T-helper 2 cell treated with Interferon-gamma antibody and Interleukin-4, amounts not matched to agents 5 μg/mL and 100 μg/mL, for 36 hours (primary cell): ENCODE data around the gene RBP3.
A peak's percentile ranks its signal among the peaks of the same experiment; 100 is the strongest.
"Not testable (repeated sequence)": the region's sequence is repeated elsewhere in the genome, so short reads cannot be mapped to it uniquely, and the experiment has no call there.

Source experiments
- DNase-seq: peaks from one replicate; pipeline ENCODE4 v3.0.0; 2021; ENCODE audit warnings: low spot score
- H3K27ac Mint-ChIP-seq: one replicate; pipeline ENCODE4 v1.8.0; 2021; ENCODE audit warnings: mild to moderate bottlenecking, mixed read lengths
- H3K27me3 Mint-ChIP-seq: one replicate; pipeline ENCODE4 v1.8.0; 2021; ENCODE audit warnings: low read depth, mixed read lengths
- H3K36me3 Mint-ChIP-seq: one replicate; pipeline ENCODE4 v1.8.0; 2021; ENCODE audit warnings: low read depth, mixed read lengths
- H3K4me1 Mint-ChIP-seq: one replicate; pipeline ENCODE4 v1.8.0; 2021; ENCODE audit warnings: low read depth, mixed read lengths
- H3K4me3 Mint-ChIP-seq: one replicate; pipeline ENCODE4 v1.8.0; 2022; ENCODE audit warnings: mild to moderate bottlenecking, moderate library complexity, mixed read lengths
- H3K9me3 Mint-ChIP-seq: one replicate; pipeline ENCODE4 v1.8.0; 2021; ENCODE audit warnings: mixed read lengths

RBP3 gene

DNA sequence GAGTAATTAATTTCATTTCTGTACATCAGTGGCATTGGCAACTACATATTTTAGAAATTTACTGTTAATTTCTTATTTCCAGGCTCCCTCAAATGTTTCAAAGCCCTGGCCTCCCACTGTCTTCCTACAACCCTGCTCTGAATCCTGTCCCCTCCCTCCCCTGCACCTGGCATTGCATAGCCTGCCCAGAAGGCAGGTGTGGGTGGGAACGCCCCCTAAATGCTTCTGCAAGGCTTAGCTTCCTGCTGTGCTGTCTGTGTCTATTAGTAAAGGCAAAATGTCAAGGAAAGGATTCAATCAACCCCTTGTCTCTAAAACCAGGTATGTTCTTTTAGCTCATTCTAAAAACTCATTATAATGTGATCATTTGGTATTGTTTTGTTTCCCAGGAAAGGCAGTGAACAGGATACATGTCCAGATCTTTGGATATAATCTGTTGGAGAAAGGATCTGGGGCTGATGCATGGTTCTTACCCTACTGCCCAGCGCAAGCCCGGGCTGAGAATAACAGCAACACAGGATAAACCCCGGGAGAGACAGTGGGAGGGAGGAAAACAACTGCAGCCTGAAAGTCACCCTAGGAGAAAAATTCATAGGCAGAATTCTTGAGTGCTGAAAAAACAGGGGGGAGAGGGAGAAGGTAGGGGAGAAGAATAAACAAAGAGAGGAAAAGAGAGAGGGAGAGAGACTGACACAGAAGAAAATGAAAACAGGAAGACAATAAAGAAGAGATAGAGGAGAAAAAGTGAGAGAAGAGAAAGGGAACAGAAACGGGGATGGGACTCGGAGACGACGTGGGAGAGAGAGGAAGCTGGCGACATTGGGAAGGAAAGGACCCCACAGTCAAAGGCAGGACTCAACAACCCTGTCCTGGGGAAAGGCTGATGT, 35.3 kb downstream of the RBP3 start:
- peaks cover 25% of the 10 kb centered on the region for H3K4me1 Mint-ChIP-seq
- H3K36me3 Mint-ChIP-seq = peaks cover 8% of the 10 kb centered on the region
- peaks cover 47% of the 10 kb centered on the region for H3K27me3 Mint-ChIP-seq
- H3K9me3 Mint-ChIP-seq = peaks cover 12% of the 10 kb centered on the region
- peak overlapping the region; percentile 86 for H3K4me3 Mint-ChIP-seq
- no peak for DNase-seq
- peak overlapping the region; percentile 42 for H3K27ac Mint-ChIP-seq

GRCh38 chr10:47384148-47384921, 36.2 kb downstream of the RBP3 start, which contains the start of gene ZNF488:
Gene ZNF488, minus strand, starts transcription at chr10:47384293. Its CDS starts 15,464 bp downstream, at chr10:47368829.
- DNase-seq = peak; percentile 82
- peaks cover 25% of the 10 kb centered on the region for H3K4me1 Mint-ChIP-seq
- peaks cover 8% of the 10 kb centered on the region for H3K36me3 Mint-ChIP-seq
- H3K9me3 Mint-ChIP-seq = peaks cover 14% of the 10 kb centered on the region
- H3K27me3 Mint-ChIP-seq = peaks cover 45% of the 10 kb centered on the region
- H3K27ac Mint-ChIP-seq = peak within 1 kb of the TSS; percentile 42
- H3K4me3 Mint-ChIP-seq = peak within 1 kb of the TSS; percentile 87

- H3K36me3 Mint-ChIP-seq, DNase-seq, H3K4me3 Mint-ChIP-seq, H3K27ac Mint-ChIP-seq: not testable (repeated sequence)
- Mint-ChIP-seq H3K4me1 (peaks cover 15% of the 10 kb centered on the region), H3K27me3 (peaks cover 40% of the 10 kb centered on the region), H3K9me3 (peaks cover 18% of the 10 kb centered on the region)
Observed at GRCh38 chr10:47386104-47386503, 37.9 kb downstream of the RBP3 start.

DNA sequence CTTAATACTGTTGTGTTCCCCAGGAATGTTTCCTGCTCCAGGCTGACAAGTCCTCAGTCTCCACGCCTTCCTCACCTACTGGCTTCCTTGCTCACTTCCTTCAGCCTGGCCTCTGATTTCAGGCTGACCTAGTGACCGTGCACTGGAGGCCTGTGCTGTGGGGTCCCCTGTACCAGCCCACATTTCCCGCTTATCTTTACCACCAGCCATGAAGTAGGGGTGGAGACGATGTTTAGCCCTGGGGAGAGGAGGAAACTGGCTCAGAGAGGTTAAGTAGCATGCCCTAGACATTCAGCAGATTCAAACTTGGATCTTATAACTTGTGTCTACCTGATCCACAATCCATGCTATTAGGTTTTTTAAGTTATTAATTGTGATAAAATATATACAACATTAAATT, 40.7 kb downstream of the RBP3 start:
- peaks cover 8% of the 10 kb centered on the region for H3K36me3 Mint-ChIP-seq
- H3K9me3 Mint-ChIP-seq = peaks cover 18% of the 10 kb centered on the region
- H3K27me3 Mint-ChIP-seq = peaks cover 43% of the 10 kb centered on the region
- no peak overlapping the region for H3K27ac Mint-ChIP-seq
- peaks cover 7% of the 10 kb centered on the region for H3K4me1 Mint-ChIP-seq
- H3K4me3 Mint-ChIP-seq = no peak overlapping the region
- no peak for DNase-seq

DNA sequence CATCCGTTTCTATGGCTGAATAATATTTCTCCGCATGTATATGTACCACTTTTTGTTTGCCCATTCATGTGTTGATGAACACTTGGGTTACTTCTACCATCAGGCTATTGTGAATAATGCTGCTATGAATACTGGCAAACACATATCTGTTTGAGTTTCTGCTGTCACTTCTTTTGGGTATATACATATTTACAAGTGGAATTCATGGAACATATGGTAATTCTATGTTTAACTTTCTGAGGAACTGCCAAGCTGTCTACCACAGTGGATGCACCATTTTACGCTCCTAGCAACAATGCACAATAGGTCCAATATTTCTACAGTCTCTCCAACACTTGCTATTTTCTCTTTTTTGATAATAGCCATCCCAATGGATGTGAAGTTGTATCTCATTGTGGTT, 41.5 kb downstream of the RBP3 start:
- Mint-ChIP-seq H3K27ac (no peak overlapping the region), H3K36me3 (peaks cover 8% of the 10 kb centered on the region), H3K27me3 (peaks cover 48% of the 10 kb centered on the region), H3K4me1 (peaks cover 6% of the 10 kb centered on the region), H3K9me3 (peaks cover 18% of the 10 kb centered on the region), H3K4me3 (no peak overlapping the region)
- no peak for DNase-seq

DNA sequence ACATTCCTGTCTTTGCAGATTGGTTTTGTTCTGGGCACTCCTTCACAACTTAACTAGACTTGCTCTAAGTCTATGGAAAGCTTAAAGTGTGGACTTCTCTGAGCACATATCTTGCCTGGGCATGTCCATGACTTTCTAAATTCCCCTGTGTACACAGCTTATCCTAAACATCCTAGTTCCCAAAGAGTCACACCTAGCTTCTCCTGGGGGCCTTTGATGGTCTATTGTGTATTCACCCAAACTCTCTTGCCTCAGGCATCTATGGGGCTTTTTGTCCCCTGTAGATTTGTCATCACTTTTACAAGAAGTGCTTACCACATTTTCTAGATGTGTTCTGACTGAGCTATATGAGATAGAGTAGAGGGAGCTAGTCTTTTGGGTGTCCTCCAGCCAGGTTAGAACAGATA, 48.2 kb downstream of the RBP3 start:
- Mint-ChIP-seq H3K27ac (no peak overlapping the region), H3K4me1 (peaks cover 5% of the 10 kb centered on the region), H3K27me3 (peaks cover 48% of the 10 kb centered on the region), H3K9me3 (no peaks in the 10 kb centered on the region), H3K4me3 (no peak overlapping the region), H3K36me3 (peaks cover 2% of the 10 kb centered on the region)
- DNase-seq = no peak

GRCh38 chr10:47397256-47397655, 49.1 kb downstream of the RBP3 start:
- Mint-ChIP-seq H3K4me1 (peaks cover 5% of the 10 kb centered on the region), H3K36me3 (peaks cover 2% of the 10 kb centered on the region), H3K9me3 (no peaks in the 10 kb centered on the region), H3K4me3 (no peak overlapping the region), H3K27ac (no peak overlapping the region), H3K27me3 (peaks cover 43% of the 10 kb centered on the region)
- DNase-seq = no peak

DNA sequence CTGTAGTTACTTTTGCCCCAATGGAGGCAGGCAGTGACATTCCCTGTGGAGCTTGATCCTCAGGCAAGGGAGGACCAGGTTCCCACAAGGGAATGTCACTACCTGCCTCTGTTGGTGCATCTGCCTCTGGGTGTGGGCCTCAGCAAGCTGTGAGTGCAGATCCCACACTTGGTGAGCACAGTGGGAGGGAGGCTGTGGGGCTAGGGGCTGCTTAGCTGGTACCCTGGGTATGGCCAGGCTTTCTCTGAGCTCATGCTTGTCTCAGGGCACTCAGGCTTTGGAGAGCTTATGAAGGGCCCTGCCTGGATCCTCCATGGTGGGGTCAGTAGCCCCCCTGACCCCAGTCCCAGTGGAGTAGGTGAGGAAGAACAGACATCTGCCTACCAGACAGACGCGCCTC, 52.1 kb downstream of the RBP3 start:
- no peak for DNase-seq
- no peak overlapping the region for H3K4me3 Mint-ChIP-seq
- H3K27me3 Mint-ChIP-seq = peaks cover 19% of the 10 kb centered on the region
- peaks cover 7% of the 10 kb centered on the region for H3K4me1 Mint-ChIP-seq
- H3K36me3 Mint-ChIP-seq = peaks cover 2% of the 10 kb centered on the region
- H3K27ac Mint-ChIP-seq = no peak overlapping the region
- H3K9me3 Mint-ChIP-seq = no peaks in the 10 kb centered on the region

DNA sequence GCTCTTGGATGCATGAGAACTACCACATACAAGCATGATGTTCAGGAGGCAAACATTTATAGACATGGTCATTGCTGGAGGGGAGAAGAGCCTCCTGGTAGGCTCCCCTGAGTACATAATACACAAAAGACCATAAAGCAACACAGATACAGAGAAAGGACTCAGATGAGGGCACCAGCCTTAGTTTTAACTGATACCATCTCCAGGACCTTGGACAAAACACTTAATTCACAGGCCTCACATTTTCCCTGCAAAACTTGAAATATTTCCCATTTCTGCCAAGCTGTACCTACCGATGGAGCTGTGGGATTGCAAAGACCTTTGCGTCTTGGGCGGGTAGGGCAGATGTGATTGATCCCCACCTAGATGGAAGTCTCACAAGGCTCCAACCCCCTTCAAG, 52.6 kb downstream of the RBP3 start:
- Mint-ChIP-seq H3K27me3 (peaks cover 13% of the 10 kb centered on the region), H3K4me1 (peaks cover 7% of the 10 kb centered on the region), H3K9me3 (no peaks in the 10 kb centered on the region), H3K27ac (no peak overlapping the region), H3K4me3 (no peak overlapping the region), H3K36me3 (peaks cover 2% of the 10 kb centered on the region)
- DNase-seq = no peak

DNA sequence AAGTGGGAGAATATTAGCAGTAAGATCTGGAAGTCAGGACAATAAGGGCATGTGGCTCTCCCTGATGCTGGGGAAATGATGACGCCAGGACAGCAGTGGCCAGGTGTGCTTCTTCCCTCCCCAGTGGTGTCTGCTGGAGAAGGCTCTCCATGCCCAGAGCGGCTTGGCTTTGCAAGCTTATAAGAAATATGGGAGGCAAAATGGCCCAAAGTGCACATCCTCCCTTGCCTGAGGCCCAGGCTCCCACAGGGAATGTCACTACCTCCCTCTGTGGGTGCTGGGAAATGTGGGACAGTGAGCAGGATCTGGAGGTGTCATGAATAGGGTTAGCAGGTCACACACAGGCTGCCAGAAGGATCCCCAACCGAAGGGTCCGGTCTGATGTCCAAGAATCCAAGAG, 53.0 kb downstream of the RBP3 start:
- DNase-seq = no peak
- Mint-ChIP-seq H3K4me3 (no peak overlapping the region), H3K27me3 (peaks cover 10% of the 10 kb centered on the region), H3K36me3 (peaks cover 2% of the 10 kb centered on the region), H3K27ac (no peak overlapping the region), H3K4me1 (peaks cover 7% of the 10 kb centered on the region), H3K9me3 (no peaks in the 10 kb centered on the region)

DNA sequence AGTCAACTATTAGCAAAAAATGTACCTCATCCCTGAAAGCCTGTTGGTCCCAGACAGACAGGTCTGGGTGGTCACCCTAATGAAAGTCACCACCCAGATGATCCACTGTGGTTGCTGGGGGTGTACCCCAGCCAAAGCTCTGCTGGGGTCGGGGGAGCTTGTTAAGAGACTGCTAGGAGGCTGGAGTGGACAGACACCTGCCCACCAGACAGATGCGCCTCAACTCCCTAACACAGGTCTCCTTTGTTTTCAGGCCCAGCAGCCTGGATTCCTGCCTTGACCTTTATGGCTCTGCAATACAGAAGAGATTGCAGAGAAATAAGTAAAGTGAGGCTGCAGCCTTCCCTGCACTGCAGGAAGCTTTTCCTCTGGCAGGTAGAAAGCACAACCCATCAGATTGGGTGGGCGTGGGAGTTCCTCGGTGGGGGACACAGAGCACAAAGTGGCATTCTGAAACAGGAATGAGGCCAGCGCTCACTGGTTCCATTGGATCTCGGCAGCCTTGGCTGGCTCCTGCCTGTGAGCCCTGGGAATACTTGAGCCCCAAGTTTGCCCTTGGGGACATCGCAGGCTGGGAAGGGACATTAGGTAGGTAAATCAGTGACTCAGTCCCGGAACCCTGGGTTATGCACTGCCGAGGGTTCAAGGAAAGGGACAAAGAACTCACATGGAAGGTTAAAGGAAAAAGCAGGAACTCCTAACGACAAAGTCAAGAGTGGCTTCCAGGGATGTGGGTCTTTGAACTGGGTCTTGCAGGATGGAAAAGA, 53.9 kb downstream of the RBP3 start:
- Mint-ChIP-seq H3K27me3 (peaks cover 7% of the 10 kb centered on the region), H3K4me3 (no peak overlapping the region), H3K36me3 (peaks cover 2% of the 10 kb centered on the region), H3K9me3 (no peaks in the 10 kb centered on the region), H3K27ac (no peak overlapping the region), H3K4me1 (peaks cover 4% of the 10 kb centered on the region)
- no peak for DNase-seq

GRCh38 chr10:47402641-47403301, 54.6 kb downstream of the RBP3 start:
- Mint-ChIP-seq H3K27me3 (peaks cover 7% of the 10 kb centered on the region), H3K9me3 (no peaks in the 10 kb centered on the region), H3K4me1 (peaks cover 4% of the 10 kb centered on the region), H3K27ac (no peak overlapping the region), H3K36me3 (peaks cover 2% of the 10 kb centered on the region), H3K4me3 (no peak overlapping the region)
- no peak for DNase-seq
